DMS79 (cell line): ENCODE measurements around the gene CKAP5.
"Not testable (repeated sequence)": the region's sequence is repeated elsewhere in the genome, so short reads cannot be mapped to it uniquely, and the experiment has no call there.

ENCODE experiments used
- DNase-seq: peaks from one replicate; lab custom pipeline; 2025; lab: John Stamatoyannopoulos, UW

CKAP5 gene

DNA sequence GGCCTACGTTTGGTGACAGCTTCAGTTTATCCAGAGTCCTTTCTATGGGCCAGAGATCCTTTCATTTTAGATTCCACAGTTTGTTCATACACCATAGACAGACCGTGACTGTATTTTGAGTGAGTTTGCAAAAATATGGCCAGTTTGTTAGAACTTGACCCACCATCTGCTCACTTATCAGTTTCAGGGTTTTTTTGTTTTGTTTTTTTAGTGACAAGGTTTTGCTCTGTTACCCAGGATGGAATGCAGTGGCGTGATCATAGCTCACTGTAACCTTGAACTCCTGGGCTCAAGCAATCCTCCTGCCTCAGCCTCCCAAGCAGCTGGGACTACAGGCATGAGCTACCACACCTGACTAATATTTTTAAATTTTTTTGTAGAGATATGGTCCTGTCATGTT lies 9.1 kb upstream of the CKAP5 start:
- no peak for DNase-seq

GRCh38 chr11:46850829-46851380 lies 4.8 kb upstream of the CKAP5 start:
- DNase-seq = no peak

GRCh38 chr11:46849631-46850030 lies 3.6 kb upstream of the CKAP5 start:
- no peak for DNase-seq

DNA sequence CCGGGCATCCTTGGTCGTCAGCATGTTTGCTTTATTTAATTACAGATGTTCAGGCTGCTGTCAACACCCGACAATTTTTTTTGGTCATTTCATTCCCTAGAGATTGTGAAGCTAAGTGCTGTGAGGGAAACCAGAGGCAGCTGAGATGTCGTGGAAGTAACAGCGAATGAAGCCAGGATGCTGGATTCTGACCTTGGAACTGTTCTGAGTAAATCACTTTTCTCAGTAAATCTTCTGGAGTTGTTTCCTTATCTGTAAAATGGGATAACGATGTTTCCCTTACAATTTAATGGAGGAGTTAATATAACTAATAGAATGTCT lies 390 bp upstream of the CKAP5 start:
- no peak for DNase-seq

DNA sequence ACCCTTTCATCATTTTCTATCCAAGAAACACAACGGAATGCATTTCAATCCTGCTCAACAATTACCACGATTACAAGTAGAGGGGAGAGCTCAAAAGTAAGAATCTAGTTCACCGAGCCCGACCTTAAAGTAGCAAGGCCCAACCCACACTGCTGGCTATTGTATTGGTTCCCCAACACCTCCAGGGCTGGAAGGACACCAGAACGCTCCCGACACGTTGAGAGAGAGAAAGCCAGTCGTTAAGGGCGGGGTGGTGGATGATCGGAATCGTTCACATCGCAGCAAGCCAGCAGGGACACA lies 690 bp downstream of the CKAP5 start:
- DNase-seq = peak; percentile 36

GRCh38 chr11:46840116-46840515 lies 6.0 kb downstream of the CKAP5 start:
- DNase-seq = no peak

DNA sequence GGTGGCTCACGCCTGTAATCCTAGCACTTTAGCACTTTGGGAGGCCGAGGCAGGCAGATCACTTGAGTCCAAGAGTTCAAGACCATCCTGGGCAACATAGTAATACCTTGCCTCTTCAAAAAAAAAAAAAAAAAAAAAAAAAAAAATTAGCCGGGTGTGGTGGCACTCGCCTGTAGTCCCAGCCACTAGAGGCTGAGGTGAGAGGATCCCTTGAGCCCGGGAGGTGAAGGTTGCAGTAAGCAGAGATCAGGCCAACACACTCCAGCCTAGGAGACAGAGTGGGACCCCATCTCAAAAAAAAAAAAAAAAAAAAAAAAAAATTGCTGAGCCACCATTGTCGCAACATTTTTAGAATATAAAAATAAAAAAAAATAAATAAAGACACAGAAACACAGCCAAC lies 7.6 kb downstream of the CKAP5 start:
- DNase-seq = no peak

- DNase-seq = no peak
Observed at GRCh38 chr11:46837860-46838259, 8.2 kb downstream of the CKAP5 start.

- DNase-seq = no peak
Observed at GRCh38 chr11:46836870-46837269, 9.2 kb downstream of the CKAP5 start.

- no peak for DNase-seq
Observed at GRCh38 chr11:46836431-46836830, 9.6 kb downstream of the CKAP5 start.

DNA sequence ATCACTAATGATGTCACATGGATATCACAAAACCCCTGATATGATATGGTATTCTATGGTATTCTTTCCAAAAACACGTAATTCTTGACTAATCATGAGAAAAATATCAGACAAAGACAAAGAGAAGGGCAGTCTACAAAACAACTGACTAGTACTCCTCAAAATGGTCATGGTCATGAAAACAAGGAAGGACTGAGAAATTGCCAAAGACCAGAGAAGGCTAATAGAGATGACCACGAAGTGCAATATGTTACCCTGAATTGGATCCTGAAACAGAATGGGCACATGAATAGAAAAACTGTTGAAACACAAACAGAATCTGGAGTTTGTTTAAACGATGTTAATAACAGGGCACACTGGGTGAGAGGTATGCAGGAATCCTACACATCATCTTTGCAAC lies 10.2 kb downstream of the CKAP5 start:
- no peak for DNase-seq

DNA sequence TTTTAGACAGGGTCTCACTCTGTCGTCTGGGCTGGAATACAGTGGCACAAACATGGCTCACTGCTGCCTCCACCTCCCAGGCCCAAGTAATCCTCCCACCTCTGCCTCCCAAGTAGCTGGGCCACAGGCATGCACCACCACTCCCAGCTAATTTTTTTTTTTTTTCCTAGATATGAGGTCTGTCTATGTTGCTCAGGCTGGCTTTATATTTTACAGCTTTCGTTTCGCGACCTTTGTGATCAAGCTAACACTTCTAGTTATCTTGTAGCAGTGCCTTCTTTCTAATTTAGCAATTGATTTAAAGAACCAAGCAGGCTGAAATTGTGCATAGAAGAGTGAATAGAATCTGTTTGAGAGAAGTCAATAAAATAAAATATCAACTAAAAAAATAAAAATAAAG lies 11.3 kb downstream of the CKAP5 start:
- DNase-seq = no peak

DNA sequence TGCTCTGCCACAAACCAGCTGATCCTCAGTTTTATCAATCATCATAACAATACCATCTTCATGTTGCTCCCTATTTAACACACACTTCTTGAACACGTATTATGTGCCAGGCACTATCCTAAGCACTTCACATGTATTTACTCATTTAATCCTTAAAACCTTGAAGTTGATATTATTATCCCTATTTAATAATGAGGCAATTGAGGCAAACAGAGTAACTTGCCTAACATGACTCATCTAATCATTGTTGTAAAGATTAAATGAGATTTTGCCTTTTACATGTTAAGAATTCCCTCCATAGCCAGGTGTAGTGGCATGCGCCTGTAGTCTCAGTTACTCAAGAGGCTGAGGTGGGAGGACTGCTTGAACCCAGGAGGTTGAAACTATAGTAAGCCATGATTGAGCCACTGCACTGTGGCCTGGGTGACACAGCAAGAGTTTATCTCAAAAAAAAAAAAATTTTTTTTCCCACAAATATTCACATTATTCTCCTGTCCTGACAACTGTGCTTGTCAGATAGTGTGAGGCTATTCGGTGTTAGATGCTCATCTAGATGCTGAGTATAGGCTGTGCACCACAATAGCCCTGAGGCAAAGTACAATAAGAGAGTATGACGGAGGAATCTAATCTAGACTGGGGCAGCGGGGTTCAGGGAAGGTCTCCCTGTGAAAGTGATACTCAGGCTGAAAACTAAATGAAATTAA lies 13.4 kb downstream of the CKAP5 start:
- DNase-seq = no peak

DNA sequence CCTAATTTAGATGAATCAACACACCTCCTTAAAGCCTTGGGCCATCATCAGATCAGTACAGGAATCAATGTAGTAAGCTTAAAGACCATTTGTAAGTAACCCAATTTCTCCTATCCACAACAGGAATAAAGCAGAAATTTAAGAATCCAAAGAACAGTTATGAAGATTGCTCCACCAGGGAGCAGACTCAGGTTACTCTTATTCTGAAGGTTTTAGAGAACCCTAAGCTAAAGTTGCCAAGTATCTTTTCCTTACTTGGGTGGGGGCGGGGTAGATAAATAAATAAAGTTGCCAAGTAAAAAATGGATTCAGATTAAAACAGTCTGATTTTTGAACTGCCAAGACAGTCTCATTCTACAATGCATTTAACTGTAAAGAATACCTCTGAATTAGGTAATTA lies 18.1 kb downstream of the CKAP5 start:
- no peak for DNase-seq

- DNase-seq = peak; percentile 20
Observed at GRCh38 chr11:46826310-46827044, 19.6 kb downstream of the CKAP5 start.

DNA sequence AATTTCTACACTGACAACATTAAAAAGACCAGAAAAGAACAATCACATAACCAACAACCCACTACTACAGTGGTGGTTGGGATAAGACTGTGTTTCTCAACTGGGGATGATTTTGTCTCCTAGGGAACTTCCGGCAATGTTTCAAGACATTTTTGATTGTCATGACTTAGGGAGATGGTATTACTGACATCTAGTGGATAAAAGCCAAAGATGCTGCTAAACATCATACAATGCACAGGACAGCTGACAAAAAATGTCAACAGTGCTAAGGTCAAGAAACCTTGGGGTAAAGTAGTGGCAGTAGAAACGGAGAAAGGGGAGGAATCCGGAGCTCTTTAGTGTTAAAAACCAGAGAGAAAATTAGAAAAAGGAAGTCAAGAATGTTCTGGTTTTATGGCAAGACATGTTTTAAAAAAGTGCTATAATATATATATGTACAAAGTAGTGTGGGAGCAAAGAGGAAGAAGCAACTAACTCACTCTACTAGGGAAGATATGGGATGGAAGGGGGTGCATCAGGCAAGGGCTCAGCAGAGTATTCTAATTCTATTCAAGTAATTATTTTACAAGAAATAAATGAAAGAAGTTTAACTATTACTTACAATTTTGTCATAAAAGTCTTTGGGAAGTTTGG lies 37.2 kb downstream of the CKAP5 start:
- DNase-seq = no peak

GRCh38 chr11:46801694-46802470 lies 44.2 kb downstream of the CKAP5 start:
- no peak for DNase-seq

- no peak for DNase-seq
Observed at GRCh38 chr11:46800177-46800576, 45.9 kb downstream of the CKAP5 start.

- DNase-seq = not testable (repeated sequence)
Observed at GRCh38 chr11:46799725-46800124, 46.4 kb downstream of the CKAP5 start.

DNA sequence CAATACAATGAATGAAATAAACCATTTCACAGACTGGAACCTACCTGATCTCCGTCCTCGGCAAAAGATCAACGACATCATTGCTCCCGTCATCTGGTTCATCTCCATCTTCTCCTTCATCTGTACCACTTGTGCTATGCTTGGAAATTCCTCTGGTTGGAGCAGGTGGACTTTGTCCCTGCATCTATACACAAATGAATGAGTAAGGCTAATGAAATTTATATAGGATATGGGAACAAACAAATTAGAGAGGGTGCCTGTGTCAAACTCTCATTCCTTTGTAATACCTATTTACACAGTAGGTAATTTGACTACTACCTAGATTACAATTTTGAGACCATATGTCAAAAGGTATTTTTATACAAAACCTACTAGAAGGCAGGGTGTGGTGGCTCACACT lies 67.7 kb downstream of the CKAP5 start:
- DNase-seq = no peak

- DNase-seq = no peak
Observed at GRCh38 chr11:46776878-46777277, 69.2 kb downstream of the CKAP5 start.

GRCh38 chr11:46769636-46770221 lies 76.4 kb downstream of the CKAP5 start:
- no peak for DNase-seq
